Fibroblast of skin of left quadriceps (primary cell): ENCODE results near the gene SRSF10.
"Not testable (repeated sequence)": the region's sequence is repeated elsewhere in the genome, so short reads cannot be mapped to it uniquely, and the experiment has no call there.

Source experiments
- DNase-seq, 2 experiments: peaks; one replicate each; pipeline ENCODE4 v3.0.0-alpha.2; 2013; ENCODE audit warnings: low read depth in 2 of 2

The SRSF10 gene

GRCh38 chr1:23979881-23980727 is at the start of gene SRSF10:
TSS of gene SRSF10 (minus strand) at chr1:23980327. CDS start at chr1:23980255, 72 bp downstream.
- peak; percentile 98 for DNase-seq

- no peak for DNase-seq
These were observed 47.8 kb upstream of the SRSF10 start for GRCh38 chr1:24027838-24028468.

- DNase-seq: no peak
These were observed 42.6 kb upstream of the SRSF10 start for GRCh38 chr1:24022581-24023361.

GRCh38 chr1:24021403-24022266 is 41.5 kb upstream of the SRSF10 start:
- DNase-seq: no peak

- DNase-seq: no peak
These were observed 40.3 kb upstream of the SRSF10 start for GRCh38 chr1:24020470-24020869.

GRCh38 chr1:24020025-24020424 is 39.9 kb upstream of the SRSF10 start:
- no peak for DNase-seq

GRCh38 chr1:24018611-24019580 is 38.8 kb upstream of the SRSF10 start:
- DNase-seq: peak; percentile 98

- peak; percentile 78 to 82 for DNase-seq
These were observed 35.4 kb upstream of the SRSF10 start for GRCh38 chr1:24015221-24016210.

- DNase-seq: not testable (repeated sequence)
These were observed 32.8 kb upstream of the SRSF10 start for GRCh38 chr1:24012878-24013277.

GRCh38 chr1:24010650-24011049 is 30.5 kb upstream of the SRSF10 start:
- DNase-seq: no peak

GRCh38 chr1:24009406-24009805 is 29.3 kb upstream of the SRSF10 start:
- peak in 1 of 2 experiments; percentile 46 for DNase-seq

- peak in 1 of 2 experiments; percentile 45 for DNase-seq
These were observed 28.6 kb upstream of the SRSF10 start for GRCh38 chr1:24008574-24009184.

GRCh38 chr1:24007079-24007478 is 27.0 kb upstream of the SRSF10 start:
- no peak for DNase-seq

GRCh38 chr1:24005163-24005562 is 25.0 kb upstream of the SRSF10 start:
- DNase-seq: no peak

- no peak for DNase-seq
These were observed 24.0 kb upstream of the SRSF10 start for GRCh38 chr1:24004132-24004531.

GRCh38 chr1:24003331-24003972 is 23.3 kb upstream of the SRSF10 start:
- DNase-seq: peak; percentile 64 to 66

- DNase-seq: no peak
These were observed 22.6 kb upstream of the SRSF10 start for GRCh38 chr1:24002695-24003094.

GRCh38 chr1:23999156-23999671 is 19.1 kb upstream of the SRSF10 start:
- DNase-seq: no peak
